ENCODE results near the gene TANK.

GRCh38 chr2:161117506-161117905 lies 42.7 kb upstream of the TANK start:
- TF ChIP-seq POLR2A (IDR thresholded peaks at IDR 0.05; ENCODE audit: low read depth, low read length): no peak
- TF ChIP-seq MAX (IDR thresholded peaks at IDR 0.05; ENCODE audit: insufficient read depth, insufficient read length): no peak
- TF ChIP-seq CTCF (IDR thresholded peaks at IDR 0.05; ENCODE audit: extremely low read depth in 1 of 2, insufficient read depth in 1 of 2, low read depth in 1 of 2, low read length in 2 of 2): no peak
- no peak for TF ChIP-seq EZH2 (IDR thresholded peaks at IDR 0.05; ENCODE audit: borderline replicate concordance, low read depth, low read length, severe bottlenecking)
- TF ChIP-seq GATA2 (IDR thresholded peaks at IDR 0.05; ENCODE audit: insufficient read depth, insufficient read length, low read depth, low read length): no peak
- no peak for TF ChIP-seq POLR2AphosphoS5 (IDR thresholded peaks at IDR 0.05; ENCODE audit: insufficient read depth, low read depth, low read length)
- no peak for TF ChIP-seq MYC (IDR thresholded peaks at IDR 0.05; ENCODE audit: low read depth, low read length)
- no peak for TF ChIP-seq FOS (IDR thresholded peaks at IDR 0.05; ENCODE audit: borderline replicate concordance, insufficient read depth, low read length)
